HepG2 (cell line): Measurements from ENCODE around the gene LYRM2. TPM values are rescaled to one million over a fixed set of nuclear protein-coding genes. Genes with fewer than 3 reads are reported as not detected.

ENCODE experiments used
- ATAC-seq: fragments of 200-7000 bp; cut with Tn5 transposase; 3 replicates; pipeline ENCODE4 v1.9.1; 2020; ENCODE audit warnings: mild to moderate bottlenecking, moderate library complexity
- BruUV-seq: library from RNA; stranded (reverse); fragments of 400-500 nt; replicated peaks from 2 replicates; lab custom pipeline; 2021; lab: Mats Ljungman, UMichigan
- CTCF ChIA-PET: fragments of 300-600 bp; formaldehyde crosslinking; extraction: SDS; loops from one replicate; lab custom pipeline; 2021; ENCODE audit warnings: low total read pairs, inconsistent platforms, low intra/inter-chr PET ratio; lab: Yijun Ruan, JAX
- POLR2A ChIA-PET: fragments of 350-600 bp; sonication (Branson Sonifier 250); formaldehyde crosslinking; loops from one replicate; lab custom pipeline; 2020; ENCODE audit warnings: antibody characterized with exemption, inconsistent platforms; lab: Yijun Ruan, JAX
- DNase-seq: peaks from one replicate; pipeline ENCODE4 v3.0.0-alpha.2; 2015; ENCODE audit warnings: low spot score
- FAIRE-seq: peaks from 3 replicates; lab custom pipeline; 2011; peaks lifted over from hg19 to GRCh38; lab: Jason Lieb, UNC
- H2AFZ ChIP-seq: one replicate; pipeline ENCODE4 v1.6.1; 2011; ENCODE audit warnings: low read length, inconsistent platforms
- H3K27ac ChIP-seq: fragments of 300-600 bp; 3 replicates; pipeline ENCODE4 v1.8.0; 2011; ENCODE audit warnings: mixed run types, mild to moderate bottlenecking, mixed read lengths, low read length, inconsistent platforms; ENCODE audit not compliant: insufficient read depth; ENCODE audit errors: extremely low read length
- H3K27me3 ChIP-seq, 2 experiments: fragments of 200-600 bp in 1 of 2; 2 replicates in 1 of 2; 3 replicates in 1 of 2; pipeline versions ENCODE4 v1.6.0 to v1.8.0; 2011; ENCODE audit warnings: low read length in 2 of 2, mild to moderate bottlenecking in 2 of 2, moderate library complexity in 2 of 2, inconsistent platforms in 1 of 2; ENCODE audit not compliant: insufficient read depth in 2 of 2, control insufficient read depth in 1 of 2
- H3K36me3 ChIP-seq, 2 experiments: fragments of 200-600 bp in 1 of 2; replicated peaks in 1 of 2; 2 replicates in 1 of 2; 3 replicates in 1 of 2; pipeline versions ENCODE4 v1.5.1 to v1.8.0; 2011; ENCODE audit warnings: low read length in 2 of 2, inconsistent platforms in 1 of 2; ENCODE audit not compliant: insufficient read depth in 2 of 2, control insufficient read depth in 1 of 2
- H3K4me1 ChIP-seq: 2 replicates; pipeline ENCODE4 v1.5.1; 2012; ENCODE audit warnings: low read length, inconsistent platforms; ENCODE audit not compliant: insufficient read depth
- H3K4me2 ChIP-seq: 2 replicates; pipeline ENCODE4 v1.6.0; 2011; ENCODE audit warnings: low read depth, low read length, inconsistent platforms
- H3K4me3 ChIP-seq, 3 experiments: fragments of 200-600 bp in 1 of 3; sonication (generic), shearing (Covaris generic) in 1 of 3; replicated peaks in 1 of 3; 2 replicates each; pipeline ENCODE4 v1.5.1; 2011 to 2016; ENCODE audit warnings: low read length in 3 of 3, inconsistent platforms in 2 of 3, low read depth in 2 of 3, mild to moderate bottlenecking in 2 of 3, control low read depth in 1 of 3, mixed read lengths in 1 of 3; ENCODE audit not compliant: insufficient read depth in 1 of 3
- H3K79me2 ChIP-seq: one replicate; pipeline ENCODE4 v1.6.1; 2011; ENCODE audit warnings: low read length, inconsistent platforms; ENCODE audit not compliant: insufficient read depth
- H3K9ac ChIP-seq: 2 replicates; pipeline ENCODE4 v1.6.0; 2011; ENCODE audit warnings: mild to moderate bottlenecking, low read depth, low read length, inconsistent platforms; ENCODE audit not compliant: insufficient read depth
- H3K9me3 ChIP-seq: 2 replicates; pipeline ENCODE4 v1.5.1; 2012; ENCODE audit warnings: mild to moderate bottlenecking, low read length
- H4K20me1 ChIP-seq: 2 replicates; pipeline ENCODE4 v1.6.0; 2011; ENCODE audit warnings: inconsistent platforms, mild to moderate bottlenecking, low read length, moderate library complexity; ENCODE audit not compliant: insufficient read depth
- MXD4 ChIP-seq: IDR thresholded peaks from 2 replicates; pipeline ENCODE4 v1.6.1; 2016; ENCODE audit warnings: mild to moderate bottlenecking, missing biosample characterization, missing genetic modification reagents
- WGBS: methylation state at CpG from one replicate; pipeline ENCODE4 v1.1.6; 2017; ENCODE audit warnings: low lambda C conversion rate; 5-methylcytosine and 5-hydroxymethylcytosine counted together
- in situ Hi-C: cut with HindIII; loops from 2 replicates; pipeline ENCODE4 v1.10.0; 2017; ENCODE audit warnings: low pct_unique_long_range_greater_than_20kb; ENCODE audit not compliant: extremely low pct_ligation_motif_present
- intact Hi-C: fragments of 100-400 bp; cut with micrococcal nuclease; formaldehyde crosslinking; loops from one replicate; pipeline ENCODE4 v1.10.0; 2022; ENCODE audit not compliant: unreplicated experiment
- polyA plus RNA-seq, 8 experiments: library from polyadenylated mRNA; depleted of rRNA in 3 of 8; stranded (reverse) in 7 of 8; unstranded in 1 of 8; fragments of >200 nt; fragmentation: Illumina TruSeq in 4 of 8; extraction: Trizol in 4 of 8; gene quantifications; 2 replicates each; pipeline versions ENCODE4 v1.2.1 to v1.2.3, GENCODE V29; 2011 to 2016; ENCODE audit warnings: low read depth in 4 of 8, missing spikeins in 1 of 8, mixed read lengths in 1 of 8; ENCODE audit not compliant: insufficient read depth in 1 of 8
- total RNA-seq, 5 experiments: library from RNA; depleted of rRNA; stranded (reverse); fragments of >200 nt; fragmentation: Illumina TruSeq; extraction: Trizol; gene quantifications; 2 replicates each; pipeline ENCODE4 v1.2.3, GENCODE V29; 2016; ENCODE audit warnings: low read depth in 1 of 5
- TF ChIP-seq, protein P1 (sequence below): sonication (generic); formaldehyde crosslinking; IDR thresholded peaks from 2 replicates; pipeline ENCODE4 v1.4.0; 2020; ENCODE audit warnings: mild to moderate bottlenecking, low read depth, missing genetic modification reagents

Gene LYRM2
- total and polyA plus RNA-seq, 2 of the 13 experiments (the other 11 are each of a cell fraction or from before 2014, with no cell fraction given), result 17.8 to 32.6 TPM

DNA sequence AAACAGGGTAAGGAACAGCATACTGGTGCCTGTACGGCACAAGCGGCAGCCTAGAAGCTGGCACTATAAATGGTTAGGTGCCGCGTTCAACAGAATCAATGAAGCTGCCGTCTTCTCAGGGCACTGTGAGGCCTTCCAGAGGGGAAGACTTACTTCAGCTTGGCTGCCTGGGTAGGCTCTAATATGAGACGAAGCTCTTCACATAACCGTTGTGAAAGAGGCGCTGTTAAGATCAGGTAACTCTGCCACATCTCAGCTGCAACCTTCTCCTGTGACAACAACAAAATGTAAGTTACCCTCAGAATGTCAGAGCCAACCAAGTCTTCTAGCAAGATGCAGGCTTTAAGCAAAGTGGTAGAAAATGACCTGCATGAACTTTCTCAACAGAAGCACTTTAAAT is 12.0 kb upstream of the LYRM2 start:
- no peak for DNase-seq
- intact Hi-C loops (no loop called here), in situ Hi-C loops (no loop called here)
- Histone ChIP-seq H3K27ac (no peak overlapping the region), H3K4me1 (no peaks in the 10 kb centered on the region), H3K9ac (no peak overlapping the region), H3K4me3 (no peak overlapping the region), H3K36me3 (peaks cover 19 to 84% of the 10 kb centered on the region in 2 experiments), H2AFZ (no peak overlapping the region), H3K9me3 (no peaks in the 10 kb centered on the region), H3K27me3 (no peaks in the 10 kb centered on the region), H4K20me1 (no peaks in the 10 kb centered on the region), H3K79me2 (no peaks in the 10 kb centered on the region), H3K4me2 (no peak overlapping the region)
- TF ChIP-seq, protein P1, sequence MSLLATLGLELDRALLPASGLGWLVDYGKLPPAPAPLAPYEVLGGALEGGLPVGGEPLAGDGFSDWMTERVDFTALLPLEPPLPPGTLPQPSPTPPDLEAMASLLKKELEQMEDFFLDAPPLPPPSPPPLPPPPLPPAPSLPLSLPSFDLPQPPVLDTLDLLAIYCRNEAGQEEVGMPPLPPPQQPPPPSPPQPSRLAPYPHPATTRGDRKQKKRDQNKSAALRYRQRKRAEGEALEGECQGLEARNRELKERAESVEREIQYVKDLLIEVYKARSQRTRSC, result no peak
- ATAC-seq, result no peak
- POLR2A ChIA-PET, result no interaction called here
- CTCF ChIA-PET, result no interaction called here
- no TSS peak for BruUV-seq
- FAIRE-seq, result no peak
- whole genome bisulfite sequencing, result 100% methylated on average over 8 of the region's 8 CpGs

DNA sequence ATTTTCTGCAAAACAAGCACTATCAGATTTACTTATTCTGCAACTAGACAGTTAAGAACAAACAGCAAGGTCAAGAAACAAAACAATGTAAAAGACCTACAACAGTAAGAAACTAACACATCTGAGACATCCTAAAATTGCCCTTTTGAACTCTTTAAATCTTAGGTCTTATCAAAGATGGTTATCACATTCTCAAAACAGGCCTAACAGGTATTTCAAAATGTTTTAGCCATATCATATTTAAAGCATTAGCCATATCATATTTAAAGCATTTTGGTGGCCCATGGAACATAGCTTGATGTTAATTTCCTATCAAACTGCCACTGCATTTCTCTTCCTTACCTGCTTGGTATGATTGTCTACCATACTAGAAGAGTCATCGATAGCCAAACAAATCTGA is 11.1 kb upstream of the LYRM2 start:
- intact Hi-C loops (no loop called here), in situ Hi-C loops (no loop called here)
- FAIRE-seq (no peak), ATAC-seq (no peak), DNase-seq (no peak)
- no peak overlapping the region for H3K4me3 ChIP-seq
- H3K27me3 ChIP-seq, result no peaks in the 10 kb centered on the region
- no peak overlapping the region for H2AFZ ChIP-seq
- ChIA-PET CTCF (no interaction called here), POLR2A (no interaction called here)
- 100% methylated on average over 1 of the region's 1 CpG for WGBS
- H3K36me3 ChIP-seq, result peaks cover 19 to 85% of the 10 kb centered on the region in 2 experiments
- no TSS peak for BruUV-seq
- TF ChIP-seq MXD4 (CRISPR knock-in tag), result no peak
- H3K4me2 ChIP-seq, result no peak overlapping the region
- no peaks in the 10 kb centered on the region for H3K79me2 ChIP-seq
- H3K4me1 ChIP-seq, result no peaks in the 10 kb centered on the region
- H4K20me1 ChIP-seq, result no peaks in the 10 kb centered on the region
- no peaks in the 10 kb centered on the region for H3K9me3 ChIP-seq
- H3K27ac ChIP-seq, result no peak overlapping the region
- no peak overlapping the region for H3K9ac ChIP-seq
